Ishikawa (cell line): ENCODE measurements around the gene SYS1.

Source experiments
- MAX ChIP-seq: IDR thresholded peaks from 2 replicates; pipeline ENCODE4 v1.6.1; 2012
- NFIC ChIP-seq: IDR thresholded peaks from 2 replicates; pipeline ENCODE4 v1.6.1; 2012
- RAD21 ChIP-seq: IDR thresholded peaks from 2 replicates; pipeline ENCODE4 v1.6.1; 2012; ENCODE audit warnings: low read depth
- USF1 ChIP-seq: IDR thresholded peaks from 2 replicates; pipeline ENCODE4 v1.6.1; 2012

DNA sequence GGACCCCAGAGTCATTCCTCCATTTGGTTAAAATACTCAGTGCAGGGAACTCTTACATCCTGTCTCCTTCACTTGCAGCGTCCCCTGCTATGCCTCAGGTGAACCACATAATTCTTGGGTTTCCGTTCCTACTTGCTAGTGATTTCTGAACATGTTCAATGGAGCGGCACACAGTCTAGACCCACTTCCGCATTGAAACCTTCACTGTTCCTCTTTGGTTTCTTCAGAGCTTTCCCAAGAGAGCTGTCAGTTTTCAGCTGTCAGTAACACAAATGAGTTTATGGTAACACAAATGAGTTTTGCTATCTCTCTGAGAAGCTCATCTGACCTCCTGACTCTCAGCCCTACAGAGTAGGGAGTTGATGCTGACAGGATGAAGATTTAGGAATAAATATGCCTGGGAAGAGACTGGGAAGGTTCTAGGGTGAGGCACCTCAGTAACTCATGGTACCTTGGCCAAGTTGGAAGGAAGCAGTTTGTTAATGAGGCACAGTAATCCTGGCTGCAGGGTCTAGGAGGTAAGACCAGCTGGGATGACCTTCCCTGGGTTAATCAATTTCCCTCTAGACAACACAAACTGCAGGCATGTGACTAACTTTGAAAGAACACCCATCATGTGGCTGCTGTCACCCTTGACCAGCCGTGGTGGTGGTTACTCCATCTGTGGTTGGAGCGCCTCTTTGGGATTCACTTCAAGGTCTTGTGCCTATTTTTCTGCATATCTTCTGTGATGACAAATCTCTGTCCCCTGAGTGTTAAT lies 5.4 kb downstream of the SYS1 start:
- TF ChIP-seq NFIC (no peak), RAD21 (no peak), USF1 (no peak), MAX (no peak)
